Skin epidermis (tissue), 12 donors: ENCODE data around the gene CCHCR1.
"Not testable (repeated sequence)": the region's sequence is repeated elsewhere in the genome, so short reads cannot be mapped to it uniquely, and the experiment has no call there.

Experiments
- H3K27ac ChIP-seq, 21 experiments: fragments of 200-600 bp; sonication (generic) in 11 of 21; one replicate each; pipeline ENCODE4 v1.5.0; 2020; ENCODE audit warnings: mild to moderate bottlenecking in 3 of 21, inconsistent platforms in 2 of 21, moderate library complexity in 2 of 21
- H3K4me3 ChIP-seq, 7 experiments: fragments of 200-600 bp; sonication (generic) in 2 of 7; one replicate each; pipeline ENCODE4 v1.5.0; 2020; ENCODE audit warnings: inconsistent platforms in 2 of 7, mild to moderate bottlenecking in 2 of 7, moderate library complexity in 1 of 7

The CCHCR1 gene

GRCh38 chr6:31186052-31186734 lies 28.6 kb upstream of the CCHCR1 start:
- Histone ChIP-seq H3K4me3 (peak overlapping the region in 2 of 7 experiments; percentile 11 to 19), H3K27ac (peak overlapping the region in 16 of 21 experiments; percentile 42 to 81 (median 72))

- Histone ChIP-seq H3K4me3 (peak overlapping the region in 2 of 7 experiments; percentile 11 to 19), H3K27ac (peak overlapping the region in 16 of 21 experiments; percentile 42 to 81 (median 72))
Measured at GRCh38 chr6:31185695-31186051, 28.1 kb upstream of the CCHCR1 start.

- not testable (repeated sequence) for H3K4me3 ChIP-seq
- peak overlapping the region in 1 of 21 experiments; percentile 3 for H3K27ac ChIP-seq
Measured at GRCh38 chr6:31183859-31184258, 26.3 kb upstream of the CCHCR1 start.

GRCh38 chr6:31183287-31183686 lies 25.7 kb upstream of the CCHCR1 start:
- H3K4me3 ChIP-seq: not testable (repeated sequence)
- peak overlapping the region in 1 of 21 experiments; percentile 3 for H3K27ac ChIP-seq

GRCh38 chr6:31180500-31180899 lies 22.9 kb upstream of the CCHCR1 start:
- Histone ChIP-seq H3K4me3 (peak overlapping the region; percentile 5 to 45 (median 29)), H3K27ac (peak overlapping the region in 14 of 21 experiments; percentile 6 to 73 (median 45))

- Histone ChIP-seq H3K27ac (peak overlapping the region in 8 of 21 experiments; percentile 9 to 73 (median 54)), H3K4me3 (peak overlapping the region; percentile 5 to 45 (median 29))
Measured at GRCh38 chr6:31179896-31180295, 22.3 kb upstream of the CCHCR1 start.

GRCh38 chr6:31179042-31179386 lies 21.4 kb upstream of the CCHCR1 start:
- Histone ChIP-seq H3K4me3 (no peak overlapping the region), H3K27ac (no peak overlapping the region)

- H3K27ac ChIP-seq: no peak overlapping the region
- no peak overlapping the region for H3K4me3 ChIP-seq
Measured at GRCh38 chr6:31178143-31179041, 20.8 kb upstream of the CCHCR1 start.

- no peak overlapping the region for H3K4me3 ChIP-seq
- peak overlapping the region in 1 of 21 experiments; percentile 14 for H3K27ac ChIP-seq
Measured at GRCh38 chr6:31175971-31176370, 18.4 kb upstream of the CCHCR1 start.

GRCh38 chr6:31174378-31174777 lies 16.8 kb upstream of the CCHCR1 start:
- Histone ChIP-seq H3K4me3 (no peak overlapping the region), H3K27ac (no peak overlapping the region)

GRCh38 chr6:31173406-31173805 lies 15.8 kb upstream of the CCHCR1 start:
- H3K27ac ChIP-seq: no peak overlapping the region
- H3K4me3 ChIP-seq: no peak overlapping the region

- no peak overlapping the region for H3K4me3 ChIP-seq
- no peak overlapping the region for H3K27ac ChIP-seq
Measured at GRCh38 chr6:31172973-31173384, 15.4 kb upstream of the CCHCR1 start.

GRCh38 chr6:31171931-31172905 lies 14.6 kb upstream of the CCHCR1 start:
- H3K27ac ChIP-seq: no peak overlapping the region

GRCh38 chr6:31170987-31171671 lies 13.5 kb upstream of the CCHCR1 start:
- Histone ChIP-seq H3K27ac (no peak overlapping the region), H3K4me3 (no peak overlapping the region)

More at GRCh38 chr6:31171931-31172905, 14.6 kb upstream of the CCHCR1 start:
- H3K4me3 ChIP-seq: no peak overlapping the region

- Histone ChIP-seq H3K4me3 (no peak within 1 kb of the TSS), H3K27ac (no peak within 1 kb of the TSS)
Measured at GRCh38 chr6:31170600-31170881, 12.9 kb upstream of the CCHCR1 start, which contains the start of gene POU5F1. Gene POU5F1 (minus strand): TSS chr6:31170682. CDS start chr6:31170620, 62 bp downstream.

- H3K27ac ChIP-seq, H3K4me3 ChIP-seq: not testable (repeated sequence)
Measured at GRCh38 chr6:31169858-31170599, 12.4 kb upstream of the CCHCR1 start.

- H3K27ac ChIP-seq: no peak overlapping the region
- H3K4me3 ChIP-seq: no peak overlapping the region
Measured at GRCh38 chr6:31169123-31169857, 11.7 kb upstream of the CCHCR1 start.

- Histone ChIP-seq H3K27ac (no peak overlapping the region), H3K4me3 (no peak overlapping the region)
Measured at GRCh38 chr6:31168606-31169005, 11.0 kb upstream of the CCHCR1 start.
